K562 (cell line): ENCODE data around the gene PNPO. TPM values are rescaled to one million over a fixed set of nuclear protein-coding genes. Genes with fewer than 3 reads are reported as not detected.

Experiments used
- CBX3 ChIP-seq, 2 experiments: IDR thresholded peaks; 1 replicate in 1 of 2; 2 replicates in 1 of 2; pipeline ENCODE4 v1.6.1; 2012; ENCODE audit warnings: inconsistent platforms in 2 of 2, low read length in 2 of 2, borderline replicate concordance in 1 of 2, control low read depth in 1 of 2
- GATA2 ChIP-seq: sonication (generic); formaldehyde crosslinking; IDR thresholded peaks from 2 replicates; pipeline ENCODE4 v1.4.0; 2020; ENCODE audit warnings: mild to moderate bottlenecking, missing genetic modification reagents
- HDAC8 ChIP-seq: fragments of 450-650 bp; IDR thresholded peaks from 2 replicates; pipeline ENCODE4 v1.6.1; 2016; ENCODE audit warnings: mild to moderate bottlenecking, missing genetic modification characterization, moderate library complexity, missing compliant biosample characterization
- HMGN3 ChIP-seq: IDR thresholded peaks from 2 replicates; pipeline ENCODE4 v1.6.1; 2011; ENCODE audit warnings: borderline replicate concordance, low read depth, mild to moderate bottlenecking, mixed read lengths, low read length; ENCODE audit not compliant: insufficient read length; ENCODE audit errors: extremely low read depth
- ILK ChIP-seq: fragments of 450-650 bp; IDR thresholded peaks from 2 replicates; pipeline ENCODE4 v1.6.1; 2016; ENCODE audit warnings: missing genetic modification characterization, low read depth, mild to moderate bottlenecking, missing compliant biosample characterization, moderate library complexity, borderline replicate concordance
- JUN ChIP-seq, 2 experiments: sonication (generic) in 1 of 2; formaldehyde crosslinking in 1 of 2; IDR thresholded peaks; 2 replicates each; pipeline versions ENCODE4 v1.6.1 to v1.8.0; 2012 to 2022; ENCODE audit warnings: borderline replicate concordance in 2 of 2, mild to moderate bottlenecking in 2 of 2, improper control_type of control experiment in 1 of 2, low read depth in 1 of 2, low read length in 1 of 2, missing genetic modification reagents in 1 of 2
- KLF13 ChIP-seq: fragments of 450-650 bp; IDR thresholded peaks from 2 replicates; pipeline ENCODE4 v1.6.1; 2016; ENCODE audit warnings: missing genetic modification characterization, low read depth, mild to moderate bottlenecking, missing compliant biosample characterization, moderate library complexity, borderline replicate concordance
- LEF1 ChIP-seq: fragments of 450-650 bp; IDR thresholded peaks from 2 replicates; pipeline ENCODE4 v1.6.1; 2016; ENCODE audit warnings: mild to moderate bottlenecking
- NONO ChIP-seq, 2 experiments: fragments of 200-400 bp in 1 of 2; fragments of 450-650 bp in 1 of 2; formaldehyde crosslinking in 1 of 2; IDR thresholded peaks; 2 replicates each; pipeline ENCODE4 v1.6.1; 2017; ENCODE audit warnings: low read depth in 2 of 2, mild to moderate bottlenecking in 2 of 2, moderate library complexity in 2 of 2, low read length in 1 of 2
- POLR2AphosphoS5 ChIP-seq: IDR thresholded peaks from 2 replicates; pipeline ENCODE4 v1.6.1; 2011; ENCODE audit warnings: mild to moderate bottlenecking, low read depth, low read length, moderate library complexity; ENCODE audit not compliant: control insufficient read depth, insufficient read depth
- RBFOX2 ChIP-seq: fragments of 200-400 bp; formaldehyde crosslinking; IDR thresholded peaks from 2 replicates; pipeline ENCODE4 v1.6.1; 2017; ENCODE audit warnings: low read depth, mild to moderate bottlenecking, low read length, moderate library complexity
- SIN3B ChIP-seq: fragments of 450-650 bp; IDR thresholded peaks from 2 replicates; pipeline ENCODE4 v1.6.1; 2017; ENCODE audit warnings: low read depth, mild to moderate bottlenecking, moderate library complexity
- SOX6 ChIP-seq: fragments of 450-650 bp; IDR thresholded peaks from 2 replicates; pipeline ENCODE4 v1.6.1; 2014; ENCODE audit warnings: mild to moderate bottlenecking
- SP2 ChIP-seq: IDR thresholded peaks from 2 replicates; pipeline ENCODE4 v1.6.1; 2011; ENCODE audit warnings: mild to moderate bottlenecking, low read depth, low read length, moderate library complexity; ENCODE audit not compliant: poor library complexity, severe bottlenecking; ENCODE audit errors: extremely low read depth
- ZKSCAN1 ChIP-seq: fragments of 150-350 bp; IDR thresholded peaks from 2 replicates; pipeline ENCODE4 v1.6.1; 2016; ENCODE audit warnings: low read depth, low read length
- ZNF253 ChIP-seq: fragments of 250-450 bp; sonication (Bioruptor Pico); conservative IDR thresholded peaks from 2 replicates; pipeline ENCODE4 v1.6.1; 2021; ENCODE audit warnings: mild to moderate bottlenecking
- polyA plus RNA-seq, 8 experiments: library from polyadenylated mRNA; depleted of rRNA in 4 of 8; stranded (reverse) in 5 of 8; unstranded in 3 of 8; fragments of >200 nt; fragmentation: Nextera tagmentation in 2 of 8; fragmentation: Illumina TruSeq in 1 of 8; extraction: Ambion mirVana in 2 of 8; extraction: Trizol in 1 of 8; gene quantifications; 2 replicates each; pipeline versions ENCODE4 v1.2.1 to v1.2.3, GENCODE V29; 2011 to 2014; ENCODE audit warnings: inconsistent platforms in 1 of 8, missing spikeins in 1 of 8
- total RNA-seq, 7 experiments: library from RNA; depleted of rRNA in 6 of 7; stranded (reverse); fragments of >200 nt in 6 of 7; fragmentation: Illumina TruSeq in 2 of 7; extraction: Trizol in 2 of 7; gene quantifications; 2 replicates each; pipeline versions ENCODE4 v1.2.1 to v1.2.3, GENCODE V29; 2011 to 2021; ENCODE audit warnings: low replicate concordance in 1 of 7
- TF ChIP-seq, protein P1 (sequence below): sonication (generic); formaldehyde crosslinking; IDR thresholded peaks from 2 replicates; pipeline ENCODE4 v1.8.1; 2023; ENCODE audit warnings: mild to moderate bottlenecking, missing genetic modification reagents
- TF ChIP-seq, protein P2 (sequence below): fragments of 450-650 bp; IDR thresholded peaks from 2 replicates; pipeline ENCODE4 v1.6.1; 2016
- TF ChIP-seq, protein P3 (sequence below): fragments of 450-650 bp; formaldehyde crosslinking; conservative IDR thresholded peaks from 2 replicates; pipeline ENCODE4 v1.4.0; 2022; ENCODE audit warnings: mild to moderate bottlenecking, missing genetic modification characterization

PNPO gene
- total and polyA plus RNA-seq, 9 of the 15 experiments (the other 6 are each of a cell fraction or from before 2014, with no cell fraction given) = 16.6 to 39.0 (median 27.4) TPM

DNA sequence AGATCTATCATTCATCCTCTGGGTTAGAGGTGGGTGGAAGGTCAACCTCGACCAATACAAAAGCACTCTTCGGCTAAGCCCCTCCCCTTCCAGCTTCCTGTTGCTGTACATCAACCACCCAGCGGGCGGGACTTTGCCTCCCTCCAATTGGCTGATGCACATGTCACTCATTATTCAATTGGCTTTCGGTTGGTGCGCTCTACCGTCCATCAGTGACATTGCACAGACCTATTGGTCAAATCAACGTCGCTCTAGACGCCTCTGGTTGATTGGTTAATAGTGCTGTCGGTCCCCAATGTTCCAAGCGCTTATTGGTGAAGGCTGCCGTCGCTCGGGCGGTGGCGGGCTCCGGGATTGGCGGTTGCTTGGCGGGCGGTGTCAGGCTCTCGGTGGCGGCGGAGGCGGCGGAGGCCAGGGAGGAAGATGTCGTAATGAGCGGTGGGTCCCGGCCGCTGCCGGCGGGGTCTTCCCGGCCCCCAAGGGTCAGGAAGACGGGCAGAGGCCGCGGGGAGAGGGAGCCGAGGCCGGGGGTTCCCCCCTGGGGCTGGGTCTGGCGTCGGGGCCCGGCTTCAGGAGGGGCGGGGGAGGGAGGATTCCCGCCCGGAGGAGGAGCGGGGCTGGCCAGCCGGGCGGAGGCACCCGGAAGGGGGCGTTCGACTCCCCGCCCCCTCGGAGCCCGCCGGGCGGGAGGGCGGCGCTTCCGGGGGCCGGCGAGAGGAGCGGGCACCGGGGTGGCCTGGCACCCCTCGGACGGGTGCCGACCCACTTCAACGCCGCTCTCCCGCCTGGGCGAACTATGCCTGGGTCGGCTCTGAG is 45.3 kb upstream of the PNPO start, which contains the start of gene SP2 (continued):
- TF ChIP-seq ILK (no peak), LEF1 (peak; percentile 90), HDAC8 (tag) (0 out of 2 replicates have a peak, but pooled peaks have one; percentile 35), SIN3B (0 out of 2 replicates have a peak, but pooled peaks have one; percentile 23), NONO (IDR thresholded peaks at IDR 0.05; ENCODE audit: low read depth in 2 of 2, low read length in 1 of 2) (no peak), HMGN3 (peak; percentile 85), GATA2 (CRISPR knock-in tag) (no peak), ZKSCAN1 (0 out of 2 replicates have a peak, but pooled peaks have one; percentile 6), ZNF253 (no peak), POLR2AphosphoS5 (peak; percentile 71; the same call in 1 of the 2 replicates), KLF13 (no peak), CBX3 (IDR thresholded peaks at IDR 0.05; ENCODE audit: borderline replicate concordance in 1 of 2, low read length in 2 of 2) (no peak), SOX6 (no peak; the same call in 1 of the 2 replicates), SP2 (peak; percentile 95), JUN (IDR thresholded peaks at IDR 0.05; ENCODE audit: borderline replicate concordance, low read depth, low read length) (no peak), JUN (CRISPR knock-in tag; IDR thresholded peaks at IDR 0.05; ENCODE audit: borderline replicate concordance) (0 out of 2 replicates have a peak, but pooled peaks have one; percentile 42), RBFOX2 (peak; percentile 90)
- TF ChIP-seq, protein P1, sequence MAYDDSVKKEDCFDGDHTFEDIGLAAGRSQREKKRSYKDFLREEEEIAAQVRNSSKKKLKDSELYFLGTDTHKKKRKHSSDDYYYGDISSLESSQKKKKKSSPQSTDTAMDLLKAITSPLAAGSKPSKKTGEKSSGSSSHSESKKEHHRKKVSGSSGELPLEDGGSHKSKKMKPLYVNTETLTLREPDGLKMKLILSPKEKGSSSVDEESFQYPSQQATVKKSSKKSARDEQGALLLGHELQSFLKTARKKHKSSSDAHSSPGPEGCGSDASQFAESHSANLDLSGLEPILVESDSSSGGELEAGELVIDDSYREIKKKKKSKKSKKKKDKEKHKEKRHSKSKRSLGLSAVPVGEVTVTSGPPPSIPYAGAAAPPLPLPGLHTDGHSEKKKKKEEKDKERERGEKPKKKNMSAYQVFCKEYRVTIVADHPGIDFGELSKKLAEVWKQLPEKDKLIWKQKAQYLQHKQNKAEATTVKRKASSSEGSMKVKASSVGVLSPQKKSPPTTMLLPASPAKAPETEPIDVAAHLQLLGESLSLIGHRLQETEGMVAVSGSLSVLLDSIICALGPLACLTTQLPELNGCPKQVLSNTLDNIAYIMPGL (CRISPR knock-in tag) = peak; percentile 44; the same call in 1 of the 2 replicates
- TF ChIP-seq, protein P2, sequence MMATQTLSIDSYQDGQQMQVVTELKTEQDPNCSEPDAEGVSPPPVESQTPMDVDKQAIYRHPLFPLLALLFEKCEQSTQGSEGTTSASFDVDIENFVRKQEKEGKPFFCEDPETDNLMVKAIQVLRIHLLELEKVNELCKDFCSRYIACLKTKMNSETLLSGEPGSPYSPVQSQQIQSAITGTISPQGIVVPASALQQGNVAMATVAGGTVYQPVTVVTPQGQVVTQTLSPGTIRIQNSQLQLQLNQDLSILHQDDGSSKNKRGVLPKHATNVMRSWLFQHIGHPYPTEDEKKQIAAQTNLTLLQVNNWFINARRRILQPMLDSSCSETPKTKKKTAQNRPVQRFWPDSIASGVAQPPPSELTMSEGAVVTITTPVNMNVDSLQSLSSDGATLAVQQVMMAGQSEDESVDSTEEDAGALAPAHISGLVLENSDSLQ = peak; percentile 100
- TF ChIP-seq, protein P3, sequence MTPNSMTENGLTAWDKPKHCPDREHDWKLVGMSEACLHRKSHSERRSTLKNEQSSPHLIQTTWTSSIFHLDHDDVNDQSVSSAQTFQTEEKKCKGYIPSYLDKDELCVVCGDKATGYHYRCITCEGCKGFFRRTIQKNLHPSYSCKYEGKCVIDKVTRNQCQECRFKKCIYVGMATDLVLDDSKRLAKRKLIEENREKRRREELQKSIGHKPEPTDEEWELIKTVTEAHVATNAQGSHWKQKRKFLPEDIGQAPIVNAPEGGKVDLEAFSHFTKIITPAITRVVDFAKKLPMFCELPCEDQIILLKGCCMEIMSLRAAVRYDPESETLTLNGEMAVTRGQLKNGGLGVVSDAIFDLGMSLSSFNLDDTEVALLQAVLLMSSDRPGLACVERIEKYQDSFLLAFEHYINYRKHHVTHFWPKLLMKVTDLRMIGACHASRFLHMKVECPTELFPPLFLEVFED = no peak
